Activated CD4-positive, alpha-beta T cell treated with anti-CD3 and anti-CD28 coated beads, Interleukin-2, amount 10 ng/mL, durations not matched to agents 24 days and 14 days (primary cell): ENCODE measurements around the gene ESRRG. TPM values are rescaled to one million over a fixed set of nuclear protein-coding genes. Genes with fewer than 3 reads are reported as not detected.

Experiments used
- DNase-seq: peaks from one replicate; pipeline ENCODE4 v3.0.0; 2022
- H3K27ac Mint-ChIP-seq: one replicate; pipeline ENCODE4 v1.8.0; 2022; ENCODE audit warnings: mild to moderate bottlenecking, mixed read lengths
- H3K27me3 Mint-ChIP-seq: one replicate; pipeline ENCODE4 v1.8.0; 2022; ENCODE audit warnings: mixed read lengths
- H3K36me3 Mint-ChIP-seq: one replicate; pipeline ENCODE4 v1.8.0; 2022; ENCODE audit warnings: low read depth, mild to moderate bottlenecking, mixed read lengths
- H3K4me1 Mint-ChIP-seq: one replicate; pipeline ENCODE4 v1.8.0; 2021; ENCODE audit warnings: mixed read lengths
- H3K4me3 Mint-ChIP-seq: one replicate; pipeline ENCODE4 v1.8.0; 2022; ENCODE audit warnings: mild to moderate bottlenecking, moderate library complexity, mixed read lengths
- H3K9me3 Mint-ChIP-seq: one replicate; pipeline ENCODE4 v1.8.0; 2021; ENCODE audit warnings: mixed read lengths
- intact Hi-C: fragments of 100-400 bp; cut with micrococcal nuclease; formaldehyde crosslinking; loops from one replicate; pipeline ENCODE4 v1.15.1; 2023
- total RNA-seq: library from RNA; stranded (reverse); gene quantifications from 2 replicates; pipeline ENCODE4 v1.2.3, GENCODE V29; 2022

ESRRG gene
- total RNA-seq, 1 donor from 2014 or later: not detected

- intact Hi-C loops: no loop called here
Measured at GRCh38 chr1:216466162-216466801, 256.9 kb downstream of the ESRRG start.

GRCh38 chr1:216464489-216464888, 258.7 kb downstream of the ESRRG start:
- Mint-ChIP-seq H3K4me3 (no peak overlapping the region), H3K27ac (no peak overlapping the region), H3K36me3 (no peaks in the 10 kb centered on the region), H3K27me3 (no peaks in the 10 kb centered on the region), H3K9me3 (no peaks in the 10 kb centered on the region), H3K4me1 (no peaks in the 10 kb centered on the region)
- no peak for DNase-seq
- intact Hi-C loops: no loop called here

More at GRCh38 chr1:216466162-216466801, 256.9 kb downstream of the ESRRG start:
- no peaks in the 10 kb centered on the region for H3K4me1 Mint-ChIP-seq
- no peaks in the 10 kb centered on the region for H3K27me3 Mint-ChIP-seq
- H3K9me3 Mint-ChIP-seq: no peaks in the 10 kb centered on the region
- H3K27ac Mint-ChIP-seq: no peak overlapping the region
- no peak for DNase-seq
- H3K36me3 Mint-ChIP-seq: no peaks in the 10 kb centered on the region
- no peak overlapping the region for H3K4me3 Mint-ChIP-seq

DNA sequence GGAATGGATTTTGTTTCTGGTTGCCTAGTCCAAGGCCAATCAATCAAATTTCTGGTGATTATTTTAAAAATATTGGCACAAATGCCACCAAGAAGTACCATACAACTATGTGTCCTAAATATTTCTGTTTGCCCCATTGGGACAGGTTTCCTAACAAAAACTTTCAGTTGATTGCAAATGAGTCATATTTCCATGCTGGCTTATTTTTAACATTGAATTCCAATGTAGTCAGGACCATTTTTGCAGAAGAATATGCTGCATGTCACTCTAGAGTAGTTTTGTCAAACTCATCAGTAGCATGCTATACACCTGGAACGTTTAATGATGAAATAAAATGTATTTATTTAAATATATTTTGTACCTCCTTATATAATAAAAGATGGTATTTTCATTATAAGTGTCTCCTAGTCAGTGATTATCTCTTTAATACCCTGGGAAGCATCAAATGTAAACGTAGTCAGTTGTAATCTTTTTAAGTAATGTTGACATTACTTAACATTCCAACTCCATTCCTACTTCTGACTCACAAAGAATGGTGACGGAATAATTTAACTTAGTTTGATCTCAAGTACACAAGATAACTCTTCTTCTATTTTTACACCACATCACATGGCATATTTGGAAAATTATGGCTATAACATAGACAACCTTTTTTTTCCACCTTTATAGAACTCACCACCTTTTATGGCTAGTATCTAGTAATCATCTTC, 261.0 kb downstream of the ESRRG start:
- intact Hi-C loops: no loop called here
- no peak overlapping the region for H3K27ac Mint-ChIP-seq
- H3K4me3 Mint-ChIP-seq: no peak overlapping the region
- H3K9me3 Mint-ChIP-seq: no peaks in the 10 kb centered on the region
- no peak for DNase-seq
- H3K4me1 Mint-ChIP-seq: no peaks in the 10 kb centered on the region
- no peaks in the 10 kb centered on the region for H3K27me3 Mint-ChIP-seq
- H3K36me3 Mint-ChIP-seq: no peaks in the 10 kb centered on the region

GRCh38 chr1:216461466-216461865, 261.8 kb downstream of the ESRRG start:
- intact Hi-C loops: no loop called here
- H3K9me3 Mint-ChIP-seq: no peaks in the 10 kb centered on the region

DNA sequence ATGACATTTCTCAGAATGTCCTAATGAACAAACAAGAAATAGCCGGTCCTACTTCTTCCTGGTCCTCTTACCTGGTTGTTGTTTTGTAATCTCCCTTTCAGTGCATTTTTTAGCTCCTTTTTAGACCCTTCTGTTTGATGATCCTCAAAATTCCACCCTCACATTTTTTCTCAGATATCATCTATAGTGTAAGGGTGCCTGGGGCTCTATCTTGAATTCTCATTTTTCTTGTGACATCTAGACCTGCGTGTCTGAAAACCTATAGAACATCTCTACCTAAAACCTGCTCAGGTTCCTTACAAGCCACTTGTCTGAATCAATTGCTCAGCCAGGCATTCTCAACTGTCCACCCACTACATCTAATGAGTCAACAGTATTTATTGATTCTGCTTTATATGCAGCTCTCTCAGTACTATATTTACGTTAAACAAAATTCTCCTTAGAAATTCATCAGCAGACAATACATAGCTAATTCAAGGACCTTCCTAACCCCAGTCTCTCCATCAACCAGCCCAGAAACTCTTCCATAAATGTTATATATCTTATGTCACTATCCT, 263.5 kb downstream of the ESRRG start:
- Mint-ChIP-seq H3K4me1 (no peaks in the 10 kb centered on the region), H3K4me3 (no peak overlapping the region), H3K9me3 (no peaks in the 10 kb centered on the region), H3K27me3 (no peaks in the 10 kb centered on the region), H3K36me3 (no peaks in the 10 kb centered on the region), H3K27ac (no peak overlapping the region)
- no peak for DNase-seq
- intact Hi-C loops: no loop called here

More at GRCh38 chr1:216461466-216461865, 261.8 kb downstream of the ESRRG start:
- H3K4me3 Mint-ChIP-seq: no peak overlapping the region
- H3K4me1 Mint-ChIP-seq: no peaks in the 10 kb centered on the region
- no peak for DNase-seq
- no peaks in the 10 kb centered on the region for H3K27me3 Mint-ChIP-seq
- H3K36me3 Mint-ChIP-seq: no peaks in the 10 kb centered on the region
- no peak overlapping the region for H3K27ac Mint-ChIP-seq

DNA sequence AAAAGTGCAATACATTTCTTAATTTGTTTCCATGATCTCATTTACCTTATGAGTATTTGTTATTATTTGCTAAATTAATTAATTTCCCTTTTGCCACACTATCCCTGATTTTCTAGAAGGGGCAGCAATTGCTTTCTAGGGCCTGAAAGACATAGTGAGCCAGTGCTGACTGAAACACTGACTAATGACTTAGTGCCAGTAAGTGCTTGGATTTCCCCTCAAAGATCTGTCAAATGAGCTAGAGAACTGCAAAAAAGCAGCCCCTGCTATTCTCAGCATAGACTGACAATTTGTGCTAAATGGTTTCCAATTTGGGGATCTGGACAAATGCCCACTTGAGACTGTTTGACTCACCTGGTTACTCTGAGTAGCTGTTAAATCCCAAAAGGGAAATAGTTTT, 264.4 kb downstream of the ESRRG start:
- no peaks in the 10 kb centered on the region for H3K4me1 Mint-ChIP-seq
- H3K27me3 Mint-ChIP-seq: no peaks in the 10 kb centered on the region
- intact Hi-C loops: no loop called here
- no peaks in the 10 kb centered on the region for H3K36me3 Mint-ChIP-seq
- H3K27ac Mint-ChIP-seq: no peak overlapping the region
- H3K4me3 Mint-ChIP-seq: no peak overlapping the region
- no peak for DNase-seq
- no peaks in the 10 kb centered on the region for H3K9me3 Mint-ChIP-seq

DNA sequence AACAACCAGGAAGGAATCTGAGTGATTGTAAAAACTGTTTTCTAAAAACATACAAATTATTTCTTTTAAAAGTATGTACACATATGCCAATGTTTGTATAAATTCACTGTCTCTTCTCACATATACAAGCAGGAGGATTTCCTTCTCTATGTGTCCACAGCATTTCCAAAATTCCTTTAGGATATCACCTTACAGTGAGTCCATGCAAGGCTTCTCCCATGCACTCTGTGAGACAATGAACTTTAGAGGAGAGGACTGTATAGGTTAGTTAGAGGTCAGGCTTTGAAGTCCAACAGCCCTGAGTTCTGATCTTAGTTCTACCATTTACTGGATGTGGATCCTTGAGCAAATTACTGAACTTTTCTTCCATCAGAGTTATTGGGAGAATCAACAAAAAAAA, 265.9 kb downstream of the ESRRG start:
- intact Hi-C loops: no loop called here
- H3K27ac Mint-ChIP-seq: no peak overlapping the region

GRCh38 chr1:216456682-216457081, 266.5 kb downstream of the ESRRG start:
- Mint-ChIP-seq H3K27ac (no peak overlapping the region), H3K27me3 (no peaks in the 10 kb centered on the region), H3K4me1 (no peaks in the 10 kb centered on the region), H3K4me3 (no peak overlapping the region), H3K36me3 (no peaks in the 10 kb centered on the region), H3K9me3 (no peaks in the 10 kb centered on the region)
- no peak for DNase-seq
- intact Hi-C loops: no loop called here

More for the DNA sequence above, 265.9 kb downstream of the ESRRG start:
- Mint-ChIP-seq H3K9me3 (no peaks in the 10 kb centered on the region), H3K36me3 (no peaks in the 10 kb centered on the region), H3K4me1 (no peaks in the 10 kb centered on the region), H3K27me3 (no peaks in the 10 kb centered on the region), H3K4me3 (no peak overlapping the region)
- no peak for DNase-seq

DNA sequence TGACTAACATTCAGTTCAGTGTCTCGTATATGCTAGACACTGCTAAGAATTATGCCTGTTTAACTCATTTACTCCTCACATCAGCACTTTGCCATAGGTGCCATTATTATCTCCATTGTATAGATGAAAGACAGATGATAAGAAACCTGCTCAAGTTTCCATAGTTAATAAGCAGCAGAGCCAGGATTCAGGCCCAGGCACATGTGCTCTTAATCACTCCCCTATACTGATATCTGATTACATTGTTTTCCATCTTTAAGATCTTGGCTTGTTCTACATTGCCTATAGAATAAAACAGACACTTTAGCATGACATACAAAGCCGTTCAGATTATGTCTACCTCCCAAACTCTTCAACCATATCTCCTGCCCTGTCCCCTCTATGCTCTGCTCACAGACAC, 269.5 kb downstream of the ESRRG start:
- no peak for DNase-seq
- no peak overlapping the region for H3K27ac Mint-ChIP-seq
- no peaks in the 10 kb centered on the region for H3K27me3 Mint-ChIP-seq
- intact Hi-C loops: no loop called here
- H3K4me3 Mint-ChIP-seq: no peak overlapping the region
- no peaks in the 10 kb centered on the region for H3K9me3 Mint-ChIP-seq
- H3K4me1 Mint-ChIP-seq: no peaks in the 10 kb centered on the region
- H3K36me3 Mint-ChIP-seq: no peaks in the 10 kb centered on the region
